Activated CD4-positive, alpha-beta T cell treated with anti-CD3 and anti-CD28 coated beads, Interleukin-2, amount 50 U/mL, for 16 hours (primary cell): ENCODE measurements around the gene CACNA1B.
"Not testable (repeated sequence)": the region's sequence is repeated elsewhere in the genome, so short reads cannot be mapped to it uniquely, and the experiment has no call there.

Source experiments
- DNase-seq: peaks from one replicate; pipeline ENCODE4 v3.0.0-alpha.2; 2020

CACNA1B gene

GRCh38 chr9:137877506-137878122 is at the start of gene CACNA1B:
TSS of gene CACNA1B (plus strand) at chr9:137877782. CDS start at chr9:137877934, 152 bp downstream.
- not testable (repeated sequence) for DNase-seq

- DNase-seq: no peak
Observed at GRCh38 chr9:137827908-137828526, 49.6 kb upstream of the CACNA1B start.

GRCh38 chr9:137828527-137829259 is 48.9 kb upstream of the CACNA1B start:
- DNase-seq: no peak

GRCh38 chr9:137829260-137829996 is 48.2 kb upstream of the CACNA1B start:
- DNase-seq: no peak

GRCh38 chr9:137832191-137832700 is 45.3 kb upstream of the CACNA1B start:
- no peak for DNase-seq

- DNase-seq: no peak
Observed at GRCh38 chr9:137832830-137833590, 44.6 kb upstream of the CACNA1B start.

- no peak for DNase-seq
Observed at GRCh38 chr9:137833721-137834613, 43.6 kb upstream of the CACNA1B start.

GRCh38 chr9:137834846-137835546 is 42.6 kb upstream of the CACNA1B start:
- DNase-seq: no peak

GRCh38 chr9:137836151-137836830 is 41.3 kb upstream of the CACNA1B start:
- DNase-seq: no peak

GRCh38 chr9:137836831-137837241 is 40.7 kb upstream of the CACNA1B start:
- DNase-seq: no peak

GRCh38 chr9:137837345-137838278 is 40.0 kb upstream of the CACNA1B start:
- no peak for DNase-seq

GRCh38 chr9:137838576-137838975 is 39.0 kb upstream of the CACNA1B start:
- DNase-seq: no peak

GRCh38 chr9:137843355-137843754 is 34.2 kb upstream of the CACNA1B start:
- DNase-seq: no peak

GRCh38 chr9:137851516-137852267 is 25.9 kb upstream of the CACNA1B start:
- no peak for DNase-seq

- peak; percentile 27 for DNase-seq
Observed at GRCh38 chr9:137853392-137853995, 24.1 kb upstream of the CACNA1B start.

GRCh38 chr9:137860361-137860760 is 17.2 kb upstream of the CACNA1B start:
- no peak for DNase-seq

- DNase-seq: no peak
Observed at GRCh38 chr9:137865581-137866145, 11.9 kb upstream of the CACNA1B start.
